Thoracic aorta (tissue), 2 donors: ENCODE data around the gene FBXW4. TPM values are rescaled to one million over a fixed set of nuclear protein-coding genes. Genes with fewer than 3 reads are reported as not detected.

Experiments used
- ATAC-seq: fragments of 150-250 bp; one replicate; pipeline ENCODE4 v1.8.0; 2017; ENCODE audit warnings: low read depth; ENCODE audit not compliant: insufficient number of reproducible peaks, low FRiP score
- DNase-seq: peaks from one replicate; pipeline ENCODE4 v3.0.0-alpha.2; 2020; ENCODE audit warnings: low spot score
- H3K27ac ChIP-seq, 2 donors: fragments of 200-600 bp; sonication (generic); 1 replicate in 1 of 2; 2 replicates in 1 of 2; pipeline ENCODE4 v1.5.1; 2016; ENCODE audit warnings: mild to moderate bottlenecking in 2 of 2, moderate library complexity in 2 of 2
- H3K27me3 ChIP-seq: fragments of 200-600 bp; sonication (generic); replicated peaks from 2 replicates; pipeline ENCODE4 v1.6.0; 2016; ENCODE audit warnings: mild to moderate bottlenecking; ENCODE audit not compliant: insufficient read depth
- H3K36me3 ChIP-seq: fragments of 200-600 bp; sonication (generic); one replicate; pipeline ENCODE4 v1.5.1; 2016
- H3K4me1 ChIP-seq, 2 donors: fragments of 200-600 bp; sonication (generic); 1 replicate in 1 of 2; 2 replicates in 1 of 2; pipeline versions ENCODE4 v1.5.1 to v1.6.0; 2016; ENCODE audit warnings: low read depth in 2 of 2, mild to moderate bottlenecking in 1 of 2; ENCODE audit not compliant: control insufficient read depth in 1 of 2
- H3K4me3 ChIP-seq: fragments of 200-600 bp; sonication (generic); 2 replicates; pipeline ENCODE4 v1.5.1; 2016; ENCODE audit warnings: mild to moderate bottlenecking
- H3K9me3 ChIP-seq: fragments of 200-600 bp; sonication (generic); 2 replicates; pipeline ENCODE4 v1.5.1; 2016
- CTCF ChIP-seq: fragments of 200-600 bp; sonication (generic); IDR thresholded peaks from one replicate; pipeline ENCODE4 v1.5.1; 2019; ENCODE audit warnings: antibody characterized with exemption
- total RNA-seq, 2 donors: library from RNA; depleted of rRNA; stranded (reverse); fragments of >200 nt; gene quantifications; one replicate each; pipeline versions ENCODE4 v1.1.0 to v1.2.3, GENCODE V29; 2016

FBXW4 gene
- total RNA-seq, 2 donors from 2014 or later = 64.3 to 88.5 TPM

GRCh38 chr10:101720606-101721230, 25.7 kb upstream of the FBXW4 start:
- no peak for TF ChIP-seq CTCF
- Histone ChIP-seq H3K27me3 (no peaks in the 10 kb centered on the region), H3K27ac (no peak overlapping the region), H3K36me3 (no peaks in the 10 kb centered on the region), H3K4me1 (no peaks in the 10 kb centered on the region), H3K4me3 (no peak overlapping the region), H3K9me3 (no peaks in the 10 kb centered on the region)
- DNase-seq (no peak), ATAC-seq (no peak)

GRCh38 chr10:101718690-101719275, 23.8 kb upstream of the FBXW4 start:
- ATAC-seq = no peak
- TF ChIP-seq CTCF = no peak

GRCh38 chr10:101716891-101717659, 22.1 kb upstream of the FBXW4 start:
- Histone ChIP-seq H3K27me3 (no peaks in the 10 kb centered on the region), H3K4me1 (no peaks in the 10 kb centered on the region), H3K27ac (no peak overlapping the region), H3K36me3 (no peaks in the 10 kb centered on the region), H3K9me3 (no peaks in the 10 kb centered on the region), H3K4me3 (no peak overlapping the region)
- ATAC-seq (no peak), DNase-seq (no peak)
- no peak for TF ChIP-seq CTCF

More at GRCh38 chr10:101718690-101719275, 23.8 kb upstream of the FBXW4 start:
- Histone ChIP-seq H3K4me1 (no peaks in the 10 kb centered on the region), H3K36me3 (no peaks in the 10 kb centered on the region), H3K4me3 (no peak overlapping the region), H3K27ac (no peak overlapping the region), H3K27me3 (no peaks in the 10 kb centered on the region), H3K9me3 (no peaks in the 10 kb centered on the region)
- no peak for DNase-seq

- TF ChIP-seq CTCF = no peak
- H3K4me3 ChIP-seq = no peak overlapping the region
- ATAC-seq = no peak
These were observed 18.0 kb upstream of the FBXW4 start for GRCh38 chr10:101712997-101713396.

GRCh38 chr10:101710793-101711192, 15.8 kb upstream of the FBXW4 start:
- ATAC-seq (no peak), DNase-seq (no peak)
- H3K4me3 ChIP-seq = no peak overlapping the region
- no peaks in the 10 kb centered on the region for H3K4me1 ChIP-seq
- H3K9me3 ChIP-seq = no peaks in the 10 kb centered on the region
- no peaks in the 10 kb centered on the region for H3K27me3 ChIP-seq
- TF ChIP-seq CTCF = no peak
- H3K27ac ChIP-seq = no peak overlapping the region
- H3K36me3 ChIP-seq = no peaks in the 10 kb centered on the region

More at GRCh38 chr10:101712997-101713396, 18.0 kb upstream of the FBXW4 start:
- Histone ChIP-seq H3K4me1 (no peaks in the 10 kb centered on the region), H3K27me3 (no peaks in the 10 kb centered on the region), H3K27ac (no peak overlapping the region), H3K9me3 (no peaks in the 10 kb centered on the region), H3K36me3 (no peaks in the 10 kb centered on the region)
- DNase-seq = no peak
